Smooth muscle cell of the umbilical artery (primary cell): Measurements from ENCODE around the gene MED22. TPM values are rescaled to one million over a fixed set of nuclear protein-coding genes. Genes with fewer than 3 reads are reported as not detected.

ENCODE experiments used
- total RNA-seq: library from RNA; depleted of rRNA; stranded (reverse); fragments of >200 nt; gene quantifications from 2 replicates; pipeline ENCODE4 v1.2.3, GENCODE V29; 2014

The MED22 gene
- 15.1 and 24.0 TPM in 2 replicates for total RNA-seq

DNA sequence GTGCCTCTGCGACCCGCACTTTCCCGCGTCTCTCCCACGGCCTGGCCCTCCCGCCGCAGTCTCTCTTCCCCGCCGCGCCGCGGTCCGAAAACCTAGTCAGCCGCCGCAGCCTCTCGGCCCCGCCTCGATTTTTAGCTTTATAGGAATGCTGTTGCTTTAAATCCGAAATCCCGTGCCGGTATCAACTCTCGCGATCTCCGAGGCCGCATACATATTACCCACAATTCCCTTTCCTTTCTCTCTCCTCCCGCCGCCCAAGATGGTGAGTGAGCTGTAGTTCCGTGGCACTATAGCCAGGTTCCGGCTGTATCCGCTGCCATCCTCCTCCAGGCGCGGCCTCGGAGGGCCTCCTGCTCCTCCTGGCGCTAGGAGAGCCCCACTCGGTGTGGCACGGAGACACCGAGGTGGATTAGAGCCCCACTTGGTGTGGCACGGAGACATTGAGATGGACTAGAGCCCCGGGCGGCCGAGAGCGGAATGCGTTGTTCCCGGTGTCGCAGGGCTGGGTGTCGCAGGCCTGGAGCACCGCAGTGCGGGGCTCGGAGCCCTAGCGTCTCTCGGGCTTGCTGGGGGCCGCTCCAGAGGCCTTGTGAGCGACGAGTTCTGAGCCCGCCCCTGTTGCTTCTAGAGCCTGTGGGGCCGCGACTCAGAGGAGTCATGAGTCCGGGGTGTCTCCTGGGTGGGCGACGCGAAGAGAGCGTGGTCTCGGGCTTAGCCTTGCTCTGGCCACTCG lies at the start of gene MED22, which contains the start of gene RPL7A:
Gene MED22 (minus strand): TSS at position 147 of the 733 bp plus-strand sequence. CDS start 1,469 bp downstream, outside the sequence.
Gene RPL7A (plus strand): TSS at position 234 of the 733 bp plus-strand sequence. CDS start 26 bp downstream, at position 260.

GRCh38 chr9:133375724-133376654 lies 28.1 kb upstream of the MED22 start, which contains the start of the genes STKLD1 and SURF4:
TSS of gene STKLD1 (plus strand) at chr9:133376366. CDS start at chr9:133376474, 108 bp downstream.
TSS of gene SURF4 (minus strand) at chr9:133376060. CDS start at chr9:133375969, 91 bp downstream.

GRCh38 chr9:133356391-133357091 lies 8.6 kb upstream of the MED22 start, which contains the start of the genes SURF1 and SURF2:
TSS of gene SURF1 (minus strand) at chr9:133356487. CDS start at chr9:133356453, 34 bp downstream.
TSS of gene SURF2 (plus strand) at chr9:133356550. CDS start at chr9:133356593, 43 bp downstream.

GRCh38 chr9:133335924-133336811 lies 11.8 kb downstream of the MED22 start, which contains the start of gene SURF6:
TSS of gene SURF6 (minus strand) at chr9:133336188. CDS start at chr9:133336132, 56 bp downstream.

Other genes with a start within 250 kb of the MED22 start
- 24.9 and 40.5 TPM in 2 replicates for gene RALGDS, start 226.9 kb downstream of the MED22 start, total RNA-seq
- 6.9 and 8.6 TPM in 2 replicates for gene GBGT1, start 184.2 kb downstream of the MED22 start, total RNA-seq
- not detected in 2 replicates for gene OBP2B, start 138.9 kb downstream of the MED22 start, total RNA-seq
- gene ABO, start 72.9 kb downstream of the MED22 start, total RNA-seq, result not detected in 2 replicates
- gene SURF6, start 11.9 kb downstream of the MED22 start, total RNA-seq, result 9.2 and 15.6 TPM in 2 replicates
- gene RPL7A, start 87 bp upstream of the MED22 start, total RNA-seq, result 1,358 and 2,141 TPM in 2 replicates
- 14.6 and 24.9 TPM in 2 replicates for gene SURF1, start 8.4 kb upstream of the MED22 start, total RNA-seq
- 8.9 and 11.0 TPM in 2 replicates for gene SURF2, start 8.4 kb upstream of the MED22 start, total RNA-seq
- gene SURF4, start 27.9 kb upstream of the MED22 start, total RNA-seq, result 608 and 665 TPM in 2 replicates
- 0.28 and 0.59 TPM in 2 replicates for gene STKLD1, start 28.2 kb upstream of the MED22 start, total RNA-seq
- gene REXO4, start 69.9 kb upstream of the MED22 start, total RNA-seq, result 11.3 and 18.9 TPM in 2 replicates
- 1.8 and 2.8 TPM in 2 replicates for gene ADAMTS13, start 74.2 kb upstream of the MED22 start, total RNA-seq
- gene CACFD1, start 111.8 kb upstream of the MED22 start, total RNA-seq, result 7.6 and 10.4 TPM in 2 replicates
- gene SLC2A6, start 131.0 kb upstream of the MED22 start, total RNA-seq, result 33.1 and 38.3 TPM in 2 replicates
- not detected in 2 replicates for gene MYMK, start 176.8 kb upstream of the MED22 start, total RNA-seq
- gene ADAMTSL2, start 186.6 kb upstream of the MED22 start, total RNA-seq, result 0.83 and 4.8 TPM in 2 replicates